ENCODE measurements around the gene ABCC9.

DNA sequence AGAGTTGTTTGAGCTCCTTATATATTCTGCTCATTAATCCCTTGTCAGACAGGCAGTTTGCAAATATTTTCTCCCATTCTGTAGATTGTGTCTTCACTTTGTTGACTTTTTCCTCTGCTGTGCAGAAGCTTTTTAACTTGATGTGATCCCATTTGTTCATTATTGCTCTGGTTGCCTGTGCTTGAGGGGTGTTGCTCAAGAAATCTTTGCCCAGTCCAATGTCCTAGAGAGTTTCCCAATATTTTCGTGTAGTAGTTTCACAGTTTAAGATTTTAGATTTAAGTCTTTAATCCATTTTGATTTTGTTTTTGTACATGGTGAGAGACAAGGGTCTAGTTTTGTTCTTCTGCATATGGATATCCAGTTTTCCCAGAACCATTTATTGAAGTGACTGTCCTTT is 19.8 kb downstream of the ABCC9 start:
- TF ChIP-seq, protein P1, sequence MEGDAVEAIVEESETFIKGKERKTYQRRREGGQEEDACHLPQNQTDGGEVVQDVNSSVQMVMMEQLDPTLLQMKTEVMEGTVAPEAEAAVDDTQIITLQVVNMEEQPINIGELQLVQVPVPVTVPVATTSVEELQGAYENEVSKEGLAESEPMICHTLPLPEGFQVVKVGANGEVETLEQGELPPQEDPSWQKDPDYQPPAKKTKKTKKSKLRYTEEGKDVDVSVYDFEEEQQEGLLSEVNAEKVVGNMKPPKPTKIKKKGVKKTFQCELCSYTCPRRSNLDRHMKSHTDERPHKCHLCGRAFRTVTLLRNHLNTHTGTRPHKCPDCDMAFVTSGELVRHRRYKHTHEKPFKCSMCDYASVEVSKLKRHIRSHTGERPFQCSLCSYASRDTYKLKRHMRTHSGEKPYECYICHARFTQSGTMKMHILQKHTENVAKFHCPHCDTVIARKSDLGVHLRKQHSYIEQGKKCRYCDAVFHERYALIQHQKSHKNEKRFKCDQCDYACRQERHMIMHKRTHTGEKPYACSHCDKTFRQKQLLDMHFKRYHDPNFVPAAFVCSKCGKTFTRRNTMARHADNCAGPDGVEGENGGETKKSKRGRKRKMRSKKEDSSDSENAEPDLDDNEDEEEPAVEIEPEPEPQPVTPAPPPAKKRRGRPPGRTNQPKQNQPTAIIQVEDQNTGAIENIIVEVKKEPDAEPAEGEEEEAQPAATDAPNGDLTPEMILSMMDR (IDR thresholded peaks at IDR 0.05; ENCODE audit: low read depth, low read length) = no peak
- TF ChIP-seq POLR2A (IDR thresholded peaks at IDR 0.05; ENCODE audit: extremely low read depth, insufficient read length) = no peak
- TF ChIP-seq, protein P2, sequence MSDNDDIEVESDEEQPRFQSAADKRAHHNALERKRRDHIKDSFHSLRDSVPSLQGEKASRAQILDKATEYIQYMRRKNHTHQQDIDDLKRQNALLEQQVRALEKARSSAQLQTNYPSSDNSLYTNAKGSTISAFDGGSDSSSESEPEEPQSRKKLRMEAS (IDR thresholded peaks at IDR 0.05; ENCODE audit: low read depth, low read length) = no peak

Data from NB4 (cell line).